NCI-H2107 treated with DMSO at 0.1 percent for 48 hours (cell line): ENCODE results near the gene FRMPD4.

Experiments
- DNase-seq: peaks from one replicate; lab custom pipeline; 2025; ENCODE audit not compliant: unreplicated experiment; lab: John Stamatoyannopoulos, UW

FRMPD4 gene

DNA sequence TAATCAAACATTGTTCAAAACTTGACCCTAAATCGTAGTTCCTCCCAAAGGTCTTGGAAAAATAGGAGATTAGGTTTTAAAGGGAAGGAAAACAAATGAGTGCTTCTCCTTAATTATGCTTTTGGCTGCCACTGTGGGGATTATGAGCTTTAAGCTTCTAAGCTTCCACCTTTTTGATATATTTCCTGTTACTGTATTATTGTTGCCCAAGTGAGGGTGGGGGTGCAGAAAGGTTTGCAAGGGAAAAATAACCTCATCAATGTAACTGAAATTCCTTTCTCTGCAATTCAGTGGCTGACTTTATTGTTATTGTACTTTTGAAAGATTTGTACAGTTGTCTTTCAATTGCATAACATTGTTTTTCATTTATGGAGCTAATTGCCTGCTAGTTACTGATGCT, 285.1 kb downstream of the FRMPD4 start:
- DNase-seq: no peak

DNA sequence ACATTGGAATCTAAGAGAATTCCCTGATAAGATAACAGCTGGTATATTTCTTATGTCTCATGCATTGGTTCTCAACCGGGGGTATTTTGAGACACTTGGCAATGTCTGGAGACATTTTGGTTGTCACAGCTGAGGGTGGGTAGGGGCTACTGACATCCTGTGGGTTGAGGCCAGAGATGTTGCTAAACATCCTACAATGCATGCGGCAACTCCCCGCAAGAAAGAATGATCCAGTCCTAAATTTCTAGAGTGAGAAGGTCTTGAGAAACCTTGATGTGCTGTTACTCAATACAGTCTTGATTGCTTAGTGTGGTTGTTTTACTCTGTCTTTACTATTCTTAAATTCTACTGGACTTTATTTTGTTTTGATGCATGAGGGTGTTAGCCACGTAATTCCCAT, 287.2 kb downstream of the FRMPD4 start:
- no peak for DNase-seq

DNA sequence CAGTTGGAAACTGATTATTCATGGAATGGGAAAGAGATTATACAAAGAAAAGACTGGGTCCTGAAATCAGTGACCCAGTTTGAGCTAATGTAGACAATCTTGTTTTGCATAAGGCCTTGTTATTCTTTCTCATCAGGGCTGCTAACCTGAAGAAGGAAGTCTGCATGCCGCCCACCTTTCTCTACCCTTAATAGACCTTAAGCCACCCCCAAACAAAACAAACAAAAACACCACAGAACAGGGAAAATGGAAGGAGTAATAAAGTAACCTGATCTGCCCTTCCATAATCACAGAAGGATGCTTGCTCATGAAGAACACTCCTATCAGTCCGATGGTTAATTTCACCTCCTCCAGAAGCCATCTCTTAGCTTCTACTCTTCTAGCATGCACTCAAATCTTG, 288.1 kb downstream of the FRMPD4 start:
- DNase-seq: no peak

DNA sequence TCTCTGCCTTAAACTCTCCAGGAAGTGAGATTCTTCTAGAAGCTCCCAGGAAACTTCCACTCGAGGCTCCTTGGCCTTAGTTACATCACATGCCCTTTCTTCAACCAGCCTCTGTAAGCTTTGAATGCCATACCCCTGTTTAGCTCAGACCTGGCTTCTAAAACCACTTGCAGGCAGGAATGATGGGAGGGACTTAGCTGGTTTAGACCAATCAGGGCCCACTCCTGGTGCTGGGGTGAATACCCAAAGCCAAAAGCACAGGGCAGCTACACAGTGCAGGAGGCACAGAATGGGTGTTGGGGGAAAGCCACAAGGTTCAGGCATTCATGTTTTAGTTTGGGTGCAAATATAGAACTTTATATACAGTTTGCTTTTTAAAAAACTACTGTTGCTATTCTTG, 296.2 kb downstream of the FRMPD4 start:
- DNase-seq: no peak

DNA sequence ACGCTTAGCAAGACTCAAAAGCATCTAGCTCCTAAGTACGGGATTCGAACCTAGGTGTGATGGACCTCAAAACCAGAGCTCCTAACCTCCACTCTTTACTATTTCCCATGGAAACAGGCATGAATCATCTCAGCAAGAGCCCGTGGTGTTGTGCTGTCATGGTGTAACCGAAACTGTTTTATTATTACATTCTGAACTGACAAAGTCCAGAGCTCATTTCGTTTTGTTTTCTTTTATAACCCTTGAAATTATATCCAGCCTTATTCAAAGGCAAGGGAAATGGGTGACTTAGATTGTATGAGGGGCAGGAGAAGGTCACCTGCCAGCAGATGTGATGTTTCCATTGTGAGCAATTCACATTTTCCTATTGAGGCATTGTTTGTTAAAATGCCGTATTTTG, 301.1 kb downstream of the FRMPD4 start:
- no peak for DNase-seq

DNA sequence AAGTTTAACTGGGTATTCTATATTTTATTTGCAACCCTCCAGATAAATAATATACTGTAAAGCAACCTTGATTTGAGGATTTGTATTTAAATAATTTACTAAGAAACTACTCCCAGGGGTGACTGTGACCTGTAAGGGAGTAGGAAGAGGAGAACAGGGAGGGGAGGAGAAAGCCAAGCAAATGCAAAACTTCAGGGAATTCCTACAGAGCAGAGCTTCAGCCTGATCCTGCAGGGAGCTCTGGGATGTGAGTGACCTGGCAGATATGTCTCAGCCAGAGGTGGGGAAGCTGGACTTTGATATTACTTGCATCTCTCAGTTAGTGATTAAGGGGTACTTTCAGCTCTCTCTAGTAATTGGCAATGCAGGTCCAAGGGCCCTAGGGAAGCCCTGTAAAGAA, 302.0 kb downstream of the FRMPD4 start:
- no peak for DNase-seq

DNA sequence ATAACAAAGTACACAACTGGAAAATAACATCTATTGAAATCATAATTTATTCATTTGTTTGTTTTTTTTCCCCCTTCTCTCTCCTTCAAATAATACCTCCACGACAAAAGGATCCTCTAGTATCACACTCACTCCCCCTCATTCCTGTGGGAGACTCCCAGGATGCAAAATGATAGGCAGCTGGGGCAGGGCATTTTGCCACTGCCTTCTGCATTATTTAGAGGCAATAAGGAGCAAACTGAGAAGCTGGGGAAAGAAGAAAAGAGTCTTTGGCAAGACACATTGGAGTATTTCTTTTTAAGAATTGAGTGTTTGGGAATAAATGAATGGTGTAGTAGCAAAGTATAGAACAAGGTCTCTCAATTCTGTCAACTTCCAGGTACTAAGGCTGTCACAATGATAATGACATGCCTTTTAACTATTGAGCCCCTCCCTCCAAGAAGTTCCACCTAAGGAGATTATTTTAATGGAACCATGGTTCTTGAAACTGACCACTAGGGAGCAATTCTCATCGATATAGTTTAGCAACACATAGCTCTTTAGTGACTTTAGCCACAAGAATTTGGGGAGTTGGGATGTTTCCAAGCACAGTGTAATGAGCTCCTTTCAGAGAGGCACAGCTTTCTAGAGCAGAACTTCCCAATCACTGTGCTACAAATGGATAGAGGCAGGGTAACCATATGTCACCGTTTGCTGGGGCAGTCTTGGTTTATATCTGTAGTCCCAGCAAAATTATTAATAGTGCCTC, 303.3 kb downstream of the FRMPD4 start:
- DNase-seq: no peak

DNA sequence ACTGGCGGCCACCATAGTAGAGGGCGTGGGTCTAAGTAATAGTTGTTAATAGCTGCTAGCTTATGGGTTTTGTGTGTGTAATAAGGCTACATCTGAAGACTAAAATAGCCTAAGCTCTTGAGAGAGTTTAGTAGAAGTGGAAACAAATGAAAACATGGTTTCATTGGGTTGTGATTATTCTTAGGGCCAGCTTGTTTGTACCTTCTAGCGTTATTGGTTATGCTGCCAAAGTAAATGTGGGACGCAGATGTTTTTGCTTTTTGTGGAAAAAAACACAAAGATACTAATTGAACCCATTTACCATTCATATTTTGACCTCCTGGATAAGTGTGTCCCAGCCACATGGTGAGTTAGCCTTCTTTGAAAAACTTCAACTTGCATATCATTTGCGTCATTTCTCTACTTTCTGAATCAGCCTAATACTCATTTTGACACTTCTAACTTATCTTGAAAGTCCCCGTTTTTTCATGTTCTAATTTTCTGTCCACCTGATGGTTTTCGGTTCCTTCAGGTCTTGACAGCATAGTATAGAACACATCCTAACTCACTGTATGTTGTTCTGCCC, 305.3 kb downstream of the FRMPD4 start:
- no peak for DNase-seq

DNA sequence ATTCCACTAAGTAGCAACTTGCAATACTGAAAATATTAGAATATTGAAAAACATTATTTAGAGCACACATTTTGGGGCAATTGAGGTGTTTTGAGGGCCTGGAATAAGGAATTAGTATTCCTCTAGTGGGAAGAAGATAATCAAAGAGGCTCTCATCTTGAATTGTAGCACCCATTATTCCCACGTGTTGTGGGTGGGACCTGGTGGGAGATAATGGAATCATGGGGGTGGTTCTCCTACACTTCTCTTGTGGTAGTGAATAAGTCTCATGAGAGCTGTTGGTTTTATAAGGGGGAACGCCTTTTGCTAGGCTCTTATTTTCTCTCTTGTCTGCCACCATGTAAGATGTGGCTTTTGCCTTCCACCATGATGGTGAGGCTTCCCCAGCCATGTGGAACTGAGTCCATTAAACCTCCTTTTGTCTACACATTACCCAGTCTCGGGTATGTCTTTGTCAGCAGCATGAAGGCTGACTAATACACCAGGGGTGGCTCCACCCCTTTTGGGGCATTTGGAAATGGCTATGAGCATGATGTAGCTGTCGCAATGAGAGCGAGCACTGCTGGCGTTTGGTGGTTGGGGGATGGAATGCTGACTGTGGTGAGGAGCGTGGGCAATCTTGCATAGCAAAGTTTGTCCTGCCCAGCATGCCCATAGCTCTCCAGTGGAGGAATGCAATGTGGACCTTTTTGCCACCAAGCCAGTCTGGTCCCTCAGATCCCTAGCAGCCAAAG, 308.2 kb downstream of the FRMPD4 start:
- DNase-seq: no peak

DNA sequence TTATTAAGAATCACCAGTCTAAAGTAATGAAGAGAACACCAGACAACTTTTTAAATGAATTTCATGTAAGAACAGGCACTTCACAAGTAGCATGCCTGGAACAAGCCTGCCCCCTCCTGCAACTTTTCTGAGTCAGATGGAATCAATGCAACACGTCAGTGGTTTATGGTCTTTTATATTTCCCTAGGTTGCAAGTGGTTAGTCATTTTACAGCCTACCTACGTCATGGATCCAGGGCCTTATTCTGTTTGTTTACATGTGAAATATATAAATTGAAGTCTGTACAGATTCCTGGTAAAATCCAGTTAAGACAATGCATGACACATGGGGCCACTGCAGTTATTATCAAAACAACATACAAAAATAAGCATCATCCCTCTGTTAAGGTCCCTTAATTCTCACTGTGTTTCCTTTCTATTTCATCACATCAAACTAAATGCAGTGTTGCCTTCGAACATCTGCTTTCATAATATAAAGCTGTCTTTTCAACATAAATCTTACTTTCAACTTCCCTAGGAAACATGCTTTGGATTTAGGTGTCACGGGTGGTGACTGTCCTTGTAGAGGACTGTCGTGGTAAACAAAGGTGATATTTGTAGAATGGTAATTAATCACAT, 309.3 kb downstream of the FRMPD4 start:
- DNase-seq: no peak

DNA sequence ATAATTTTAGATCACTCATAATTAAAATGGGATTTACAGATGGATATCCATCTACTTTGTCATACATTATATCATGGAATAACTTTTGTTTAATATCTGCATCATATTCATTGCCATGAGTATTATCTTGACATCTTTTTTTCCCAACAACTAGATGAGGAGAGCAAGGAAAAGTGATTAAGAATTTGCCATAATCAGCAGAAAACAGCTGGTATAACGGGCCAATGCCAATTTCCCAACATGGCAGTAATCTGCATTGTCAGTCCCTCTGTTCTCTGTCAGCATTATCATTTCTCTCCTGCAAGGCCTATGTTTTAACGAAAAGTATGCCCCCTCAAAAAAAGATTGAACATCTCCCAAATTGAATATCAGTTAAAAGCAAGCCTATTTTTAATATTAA, 314.0 kb downstream of the FRMPD4 start:
- no peak for DNase-seq

DNA sequence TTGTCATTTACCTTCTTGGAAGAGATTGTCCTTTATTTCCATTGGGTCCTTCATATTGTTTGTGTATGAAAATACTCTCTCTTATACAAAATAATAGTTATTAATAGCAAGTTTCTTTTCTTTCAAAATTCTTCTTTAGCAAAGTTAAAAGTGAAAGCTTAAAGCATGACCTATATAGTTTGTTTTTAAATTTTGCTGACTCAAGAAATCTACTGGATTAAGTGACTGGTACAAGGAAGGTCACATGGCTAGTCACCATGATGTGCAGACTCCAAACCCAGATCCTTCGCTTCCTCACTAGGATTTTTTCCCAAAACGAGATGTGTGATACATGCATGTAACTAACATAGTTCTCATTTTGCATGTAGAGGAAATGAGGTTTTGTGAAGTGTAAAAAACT, 322.7 kb downstream of the FRMPD4 start:
- DNase-seq: no peak

DNA sequence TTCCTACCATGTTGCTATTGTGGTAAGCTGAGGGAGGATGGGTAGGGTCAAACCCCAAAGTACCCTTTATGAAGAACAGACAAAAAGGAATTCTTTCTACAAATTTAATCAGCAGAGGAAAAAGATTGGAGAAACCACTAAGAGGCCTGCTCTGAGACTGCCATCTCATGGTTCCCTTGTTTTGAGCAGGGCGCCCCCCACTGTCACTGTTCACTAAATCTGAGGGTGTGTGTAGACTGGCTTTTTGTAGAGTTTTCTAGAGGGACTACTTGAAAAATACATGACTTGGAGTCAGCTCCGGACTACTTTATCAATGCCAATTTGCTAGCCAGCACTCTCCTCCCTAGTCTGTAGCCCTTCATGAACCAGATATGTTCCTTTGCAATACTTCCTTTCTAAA, 324.8 kb downstream of the FRMPD4 start:
- no peak for DNase-seq

DNA sequence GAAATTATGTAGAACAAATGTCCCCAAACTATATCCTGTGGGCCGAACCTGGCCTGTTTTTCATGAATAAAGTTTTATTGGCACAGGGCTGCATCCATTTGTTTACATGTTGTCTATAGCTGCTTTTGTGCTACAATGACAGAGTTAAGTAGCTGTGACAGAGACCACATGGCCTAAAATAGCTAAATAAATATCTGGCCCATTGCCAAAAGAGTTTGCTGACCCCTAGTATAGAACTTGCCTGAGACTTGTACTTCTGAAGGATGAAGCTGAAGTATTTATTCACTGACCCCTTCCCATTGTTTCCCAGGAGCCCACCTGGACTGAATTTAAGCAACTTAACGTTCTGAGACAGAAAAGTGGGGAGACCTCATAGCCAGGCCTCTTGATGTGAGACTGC, 325.6 kb downstream of the FRMPD4 start:
- no peak for DNase-seq

DNA sequence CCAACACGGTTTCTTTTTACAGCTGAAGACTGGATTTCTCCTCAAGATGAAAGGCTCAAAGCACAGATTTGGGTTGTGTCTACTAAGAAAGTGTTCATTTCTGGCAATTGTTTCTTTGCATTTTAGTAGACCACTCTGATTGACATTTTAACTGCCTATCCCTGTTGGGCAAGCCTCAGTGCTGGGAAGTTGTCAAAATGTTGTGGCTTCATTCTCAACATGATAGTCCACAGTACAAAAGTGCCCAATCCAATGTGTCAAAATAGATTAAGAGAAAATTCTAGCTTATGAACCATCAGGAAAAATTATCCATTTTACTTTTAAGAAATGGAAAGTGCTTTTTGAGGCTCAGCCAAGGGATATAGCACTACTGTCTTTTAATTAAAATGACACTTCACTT, 329.0 kb downstream of the FRMPD4 start:
- DNase-seq: no peak

DNA sequence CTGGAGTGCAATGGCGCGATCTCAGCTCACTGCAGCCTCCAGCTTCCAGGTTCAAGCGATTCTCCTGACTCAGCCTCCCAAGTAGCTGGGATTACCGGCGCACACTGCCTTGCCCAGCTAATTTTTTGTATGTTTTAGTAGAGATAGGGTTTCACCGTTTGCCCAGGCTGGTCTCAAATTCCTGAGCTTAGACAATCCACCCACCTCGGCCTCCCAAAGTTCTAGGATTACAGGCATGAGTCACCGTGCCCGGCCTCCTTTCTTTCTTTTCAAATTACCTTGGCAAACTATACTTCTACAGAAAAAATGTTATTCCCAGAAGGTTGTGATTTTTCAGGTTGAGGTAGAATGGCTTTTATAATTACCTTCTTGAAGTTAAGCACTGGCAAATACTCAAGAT, 331.0 kb downstream of the FRMPD4 start:
- DNase-seq: no peak

DNA sequence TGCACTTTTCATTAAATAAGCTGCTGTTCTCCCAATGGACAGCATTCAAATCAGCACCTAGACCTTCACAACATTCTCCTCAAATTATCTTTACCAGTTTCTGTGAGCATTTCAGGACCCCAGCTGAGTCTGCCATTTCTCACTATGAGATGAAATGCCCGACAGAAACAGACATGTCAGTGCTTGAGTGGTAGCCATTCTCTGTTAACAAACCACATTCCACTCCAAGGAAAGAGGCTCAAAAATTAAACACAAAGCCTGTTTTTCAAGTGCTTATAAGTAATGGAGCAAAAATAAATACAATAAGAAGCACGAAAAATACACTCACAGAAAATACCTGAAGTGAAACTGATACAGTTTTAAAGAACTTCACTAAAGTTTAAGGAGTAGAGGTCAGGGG, 332.8 kb downstream of the FRMPD4 start:
- no peak for DNase-seq

DNA sequence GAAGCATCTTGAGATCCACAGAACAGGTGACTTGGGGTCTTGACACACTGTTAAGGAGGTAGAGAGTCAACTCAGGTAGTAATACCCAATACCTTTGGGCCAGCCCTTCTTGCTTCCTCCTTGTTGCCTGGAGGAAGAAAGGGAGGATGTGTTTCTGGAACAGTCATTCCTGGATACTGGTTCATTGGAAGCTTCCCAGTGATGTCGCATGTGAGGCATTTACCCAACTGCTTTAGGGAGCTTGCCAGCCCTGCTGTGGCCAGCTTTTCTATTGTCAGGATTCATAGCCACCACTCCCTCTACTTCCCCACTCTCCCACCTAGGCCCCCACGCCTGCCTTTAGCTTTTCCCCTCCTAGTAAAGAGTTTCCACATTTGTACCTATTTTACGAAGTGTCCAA, 342.7 kb downstream of the FRMPD4 start:
- no peak for DNase-seq

DNA sequence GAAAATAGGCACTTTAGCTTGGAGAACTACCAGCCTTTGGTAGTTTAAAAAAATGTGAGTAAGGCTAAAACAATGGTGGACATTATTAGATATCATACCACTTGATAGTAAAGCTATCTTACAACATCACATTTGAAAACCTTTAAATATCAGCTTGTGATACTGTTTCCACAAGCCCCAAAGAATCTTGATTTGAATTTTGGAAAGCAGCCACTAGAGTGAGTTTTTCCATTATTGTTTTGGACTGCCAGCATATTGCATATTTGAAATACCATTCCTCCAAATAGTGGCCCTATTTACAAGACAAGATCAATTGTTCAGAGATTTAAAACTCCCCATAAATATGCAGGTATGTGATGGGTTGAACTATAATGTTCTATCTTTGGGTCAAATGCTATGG, 349.9 kb downstream of the FRMPD4 start:
- DNase-seq: no peak

DNA sequence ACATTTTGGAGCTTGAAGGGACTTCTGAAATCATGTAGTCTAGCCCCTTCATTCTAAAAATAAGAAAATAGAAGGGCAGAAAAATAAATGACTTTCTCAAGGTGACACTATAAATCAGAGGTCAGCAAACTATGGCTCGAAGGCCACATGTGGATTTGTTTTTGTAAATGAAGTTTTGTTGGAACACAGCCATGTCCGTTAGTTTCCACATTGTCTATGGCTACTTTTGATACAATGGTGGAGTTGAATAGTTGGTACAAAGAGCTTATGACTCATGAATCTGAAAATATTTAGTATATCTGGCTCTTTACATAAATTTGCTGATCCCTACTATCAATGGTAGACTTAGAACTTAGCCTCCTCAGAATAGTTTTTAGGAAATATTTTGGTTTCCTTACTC, 350.5 kb downstream of the FRMPD4 start:
- no peak for DNase-seq

DNA sequence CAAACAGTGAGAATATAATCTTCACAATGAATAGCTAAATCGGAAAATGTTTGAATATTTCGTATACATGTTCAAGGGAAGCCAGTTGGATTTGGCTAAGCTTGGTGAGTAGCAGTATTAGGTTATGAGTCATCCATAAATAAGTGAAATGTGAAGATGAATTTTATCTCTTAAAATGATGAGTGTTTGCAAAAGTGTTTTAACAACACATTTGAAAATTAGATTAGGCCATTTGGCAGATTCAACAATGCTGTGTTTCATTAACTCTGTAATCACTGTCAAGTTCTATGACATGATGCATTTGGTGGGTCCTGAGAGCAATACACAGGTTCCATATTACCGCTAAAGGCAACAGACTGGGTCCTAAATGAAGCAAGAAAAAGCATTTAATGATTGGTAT, 351.1 kb downstream of the FRMPD4 start:
- DNase-seq: no peak
